Tibial nerve (tissue), 4 donors: ENCODE measurements around the gene RMP24.

Experiments
- CTCF ChIP-seq, 5 experiments: fragments of 200-600 bp in 3 of 5; fragments of 450-650 bp in 2 of 5; sonication (generic) in 3 of 5; IDR thresholded peaks; one replicate each; pipeline ENCODE4 v1.5.1; 2016 to 2019; ENCODE audit warnings: antibody characterized with exemption in 5 of 5, mild to moderate bottlenecking in 3 of 5, moderate library complexity in 2 of 5
- EP300 ChIP-seq, 2 donors: sonication (generic); formaldehyde crosslinking; IDR thresholded peaks; one replicate each; pipeline ENCODE4 v1.6.1; 2017; ENCODE audit warnings: antibody characterized with exemption in 2 of 2, mild to moderate bottlenecking in 1 of 2
- POLR2A ChIP-seq, 2 donors: fragments of 450-650 bp; IDR thresholded peaks; one replicate each; pipeline ENCODE4 v1.6.1; 2017; ENCODE audit warnings: antibody characterized with exemption in 2 of 2, mild to moderate bottlenecking in 2 of 2, moderate library complexity in 2 of 2

- TF ChIP-seq CTCF (IDR thresholded peaks at IDR 0.05) (no peak), POLR2A (IDR thresholded peaks at IDR 0.05) (no peak), EP300 (IDR thresholded peaks at IDR 0.05) (no peak)
Measured at GRCh38 chr18:36028859-36029258, 56.4 kb downstream of the RMP24 start.
